Loucy (cell line): Measurements from ENCODE around the gene PAQR4.

Experiments used
- H2AFZ ChIP-seq: fragments of 200-600 bp; sonication (generic); 2 replicates; pipeline ENCODE4 v1.6.0; 2016; ENCODE audit warnings: antibody characterized with exemption, mild to moderate bottlenecking, low read length, moderate library complexity
- H3F3A ChIP-seq: fragments of 200-600 bp; 2 replicates; pipeline ENCODE4 v1.6.0; 2016; ENCODE audit warnings: antibody characterized with exemption, low read depth, mild to moderate bottlenecking
- H3K27me3 ChIP-seq: fragments of 200-600 bp; sonication (generic); 2 replicates; pipeline ENCODE4 v1.6.1; 2014; ENCODE audit warnings: low read length, mild to moderate bottlenecking; ENCODE audit not compliant: insufficient read depth, poor library complexity, severe bottlenecking
- H3K36me3 ChIP-seq: fragments of 200-600 bp; sonication (generic); 2 replicates; pipeline ENCODE4 v1.6.1; 2016; ENCODE audit warnings: low read length; ENCODE audit not compliant: insufficient read depth
- H3K4me1 ChIP-seq: fragments of 200-600 bp; sonication (generic); 2 replicates; pipeline ENCODE4 v1.5.1; 2014; ENCODE audit warnings: low read length, mild to moderate bottlenecking; ENCODE audit not compliant: insufficient read depth, poor library complexity, severe bottlenecking
- H3K4me2 ChIP-seq: fragments of 200-600 bp; sonication (generic); 2 replicates; pipeline ENCODE4 v1.6.0; 2014; ENCODE audit warnings: antibody characterized with exemption, low read length, low read depth, mild to moderate bottlenecking; ENCODE audit not compliant: poor library complexity, severe bottlenecking
- H3K4me3 ChIP-seq: fragments of 200-600 bp; sonication (generic); 2 replicates; pipeline ENCODE4 v1.5.1; 2014; ENCODE audit warnings: low read length, mild to moderate bottlenecking, mixed read lengths; ENCODE audit not compliant: poor library complexity, severe bottlenecking
- H3K79me2 ChIP-seq: fragments of 200-600 bp; sonication (generic); 2 replicates; pipeline ENCODE4 v1.6.1; 2014; ENCODE audit warnings: low read length; ENCODE audit not compliant: insufficient read depth
- H3K9ac ChIP-seq: fragments of 200-600 bp; sonication (generic); 2 replicates; pipeline ENCODE4 v1.6.0; 2014; ENCODE audit warnings: mild to moderate bottlenecking, low read depth, low read length, moderate library complexity; ENCODE audit not compliant: poor library complexity, severe bottlenecking
- H3K9me2 ChIP-seq: fragments of 200-600 bp; sonication (generic); replicated peaks from 2 replicates; pipeline ENCODE4 v1.6.1; 2016; ENCODE audit warnings: low read depth, low read length, mixed read lengths
- H3K9me3 ChIP-seq: fragments of 200-600 bp; sonication (generic); 2 replicates; pipeline ENCODE4 v1.6.1; 2014; ENCODE audit warnings: mild to moderate bottlenecking, antibody characterized with exemption, low read length, low read depth; ENCODE audit not compliant: insufficient read depth
- H4K20me1 ChIP-seq: fragments of 200-600 bp; sonication (generic); 2 replicates; pipeline ENCODE4 v1.6.0; 2014; ENCODE audit warnings: antibody characterized with exemption, low read length, mild to moderate bottlenecking; ENCODE audit not compliant: insufficient read depth, poor library complexity, severe bottlenecking
- EZH2phosphoT487 ChIP-seq: fragments of 200-600 bp; IDR thresholded peaks from 2 replicates; pipeline ENCODE4 v1.6.1; 2018; ENCODE audit warnings: antibody characterized with exemption, mild to moderate bottlenecking, moderate library complexity, borderline replicate concordance
- TF ChIP-seq, protein P1 (sequence below): fragments of 200-600 bp; sonication (generic); conservative IDR thresholded peaks from 2 replicates; pipeline ENCODE4 v1.5.1; 2014; ENCODE audit warnings: mild to moderate bottlenecking, antibody characterized with exemption, low read length

Gene PAQR4

GRCh38 chr16:2981899-2982250 is 12.7 kb downstream of the PAQR4 start:
- Histone ChIP-seq H2AFZ (no peak overlapping the region), H3K79me2 (peaks cover 29% of the 10 kb centered on the region), H3F3A (no peaks in the 10 kb centered on the region), H3K4me3 (no peak overlapping the region), H3K9me2 (no peaks in the 10 kb centered on the region), H3K4me2 (peak overlapping the region; percentile 67), H3K36me3 (no peaks in the 10 kb centered on the region), H3K27me3 (no peaks in the 10 kb centered on the region), H3K4me1 (no peaks in the 10 kb centered on the region), H3K9me3 (no peaks in the 10 kb centered on the region), H4K20me1 (no peaks in the 10 kb centered on the region), H3K9ac (no peak overlapping the region)
- no peak for TF ChIP-seq EZH2phosphoT487
- TF ChIP-seq, protein P1, sequence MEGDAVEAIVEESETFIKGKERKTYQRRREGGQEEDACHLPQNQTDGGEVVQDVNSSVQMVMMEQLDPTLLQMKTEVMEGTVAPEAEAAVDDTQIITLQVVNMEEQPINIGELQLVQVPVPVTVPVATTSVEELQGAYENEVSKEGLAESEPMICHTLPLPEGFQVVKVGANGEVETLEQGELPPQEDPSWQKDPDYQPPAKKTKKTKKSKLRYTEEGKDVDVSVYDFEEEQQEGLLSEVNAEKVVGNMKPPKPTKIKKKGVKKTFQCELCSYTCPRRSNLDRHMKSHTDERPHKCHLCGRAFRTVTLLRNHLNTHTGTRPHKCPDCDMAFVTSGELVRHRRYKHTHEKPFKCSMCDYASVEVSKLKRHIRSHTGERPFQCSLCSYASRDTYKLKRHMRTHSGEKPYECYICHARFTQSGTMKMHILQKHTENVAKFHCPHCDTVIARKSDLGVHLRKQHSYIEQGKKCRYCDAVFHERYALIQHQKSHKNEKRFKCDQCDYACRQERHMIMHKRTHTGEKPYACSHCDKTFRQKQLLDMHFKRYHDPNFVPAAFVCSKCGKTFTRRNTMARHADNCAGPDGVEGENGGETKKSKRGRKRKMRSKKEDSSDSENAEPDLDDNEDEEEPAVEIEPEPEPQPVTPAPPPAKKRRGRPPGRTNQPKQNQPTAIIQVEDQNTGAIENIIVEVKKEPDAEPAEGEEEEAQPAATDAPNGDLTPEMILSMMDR: no peak

- H3K27me3 ChIP-seq: no peaks in the 10 kb centered on the region
- H3K4me2 ChIP-seq: no peak overlapping the region
- H3F3A ChIP-seq: no peaks in the 10 kb centered on the region
- H3K4me1 ChIP-seq: no peaks in the 10 kb centered on the region
- no peak overlapping the region for H3K9ac ChIP-seq
- H3K9me2 ChIP-seq: no peaks in the 10 kb centered on the region
- no peak overlapping the region for H3K4me3 ChIP-seq
- H3K9me3 ChIP-seq: no peaks in the 10 kb centered on the region
- no peaks in the 10 kb centered on the region for H3K36me3 ChIP-seq
- no peaks in the 10 kb centered on the region for H4K20me1 ChIP-seq
- peaks cover 24% of the 10 kb centered on the region for H3K79me2 ChIP-seq
- no peak overlapping the region for H2AFZ ChIP-seq
- no peak for TF ChIP-seq EZH2phosphoT487
- TF ChIP-seq, protein P1: no peak
These were observed 13.3 kb downstream of the PAQR4 start for GRCh38 chr16:2982402-2982801.

GRCh38 chr16:2983706-2984136 is 14.6 kb downstream of the PAQR4 start:
- Histone ChIP-seq H3K79me2 (peaks cover 13% of the 10 kb centered on the region), H2AFZ (no peak overlapping the region), H3F3A (no peaks in the 10 kb centered on the region), H3K9ac (no peak overlapping the region), H3K4me3 (peak overlapping the region; percentile 44), H3K9me3 (no peaks in the 10 kb centered on the region), H3K36me3 (no peaks in the 10 kb centered on the region), H4K20me1 (no peaks in the 10 kb centered on the region), H3K27me3 (no peaks in the 10 kb centered on the region), H3K4me1 (no peaks in the 10 kb centered on the region), H3K4me2 (peak overlapping the region; percentile 57), H3K9me2 (no peaks in the 10 kb centered on the region)
- TF ChIP-seq, protein P1: peak; percentile 58
- no peak for TF ChIP-seq EZH2phosphoT487
